ACC112 (cell line): ENCODE data around the gene ANKK1.

Source experiments
- H2AFZ ChIP-seq: fragments of 200-600 bp; sonication (generic); one replicate; pipeline ENCODE4 v1.6.0; 2017; ENCODE audit warnings: antibody characterized with exemption, low read length; ENCODE audit not compliant: unreplicated experiment
- H3K27ac ChIP-seq: fragments of 200-600 bp; sonication (generic); 2 replicates; pipeline ENCODE4 v1.5.1; 2014; ENCODE audit warnings: low read depth, mild to moderate bottlenecking, antibody characterized with exemption, low read length, moderate library complexity
- H3K27me3 ChIP-seq: fragments of 200-600 bp; sonication (generic); 2 replicates; pipeline ENCODE4 v1.6.1; 2014; ENCODE audit warnings: mild to moderate bottlenecking, antibody characterized with exemption, low read length, moderate library complexity, mixed read lengths; ENCODE audit not compliant: insufficient read depth
- H3K36me3 ChIP-seq: fragments of 200-600 bp; sonication (generic); 2 replicates; pipeline ENCODE4 v1.6.1; 2016; ENCODE audit warnings: mild to moderate bottlenecking, antibody characterized with exemption, low read length, moderate library complexity, mixed read lengths; ENCODE audit not compliant: insufficient read depth
- H3K4me1 ChIP-seq: fragments of 200-600 bp; sonication (generic); one replicate; pipeline ENCODE4 v1.6.1; 2016; ENCODE audit warnings: low read length, mixed read lengths; ENCODE audit not compliant: insufficient read depth, unreplicated experiment, control insufficient read depth
- H3K4me3 ChIP-seq: fragments of 200-600 bp; sonication (generic); 2 replicates; pipeline ENCODE4 v1.5.1; 2014; ENCODE audit warnings: mild to moderate bottlenecking, low read depth, low read length
- H3K79me2 ChIP-seq: fragments of 200-600 bp; sonication (generic); one replicate; pipeline ENCODE4 v1.6.0; 2016; ENCODE audit warnings: low read length; ENCODE audit not compliant: control insufficient read depth, unreplicated experiment, insufficient read depth

The ANKK1 gene

DNA sequence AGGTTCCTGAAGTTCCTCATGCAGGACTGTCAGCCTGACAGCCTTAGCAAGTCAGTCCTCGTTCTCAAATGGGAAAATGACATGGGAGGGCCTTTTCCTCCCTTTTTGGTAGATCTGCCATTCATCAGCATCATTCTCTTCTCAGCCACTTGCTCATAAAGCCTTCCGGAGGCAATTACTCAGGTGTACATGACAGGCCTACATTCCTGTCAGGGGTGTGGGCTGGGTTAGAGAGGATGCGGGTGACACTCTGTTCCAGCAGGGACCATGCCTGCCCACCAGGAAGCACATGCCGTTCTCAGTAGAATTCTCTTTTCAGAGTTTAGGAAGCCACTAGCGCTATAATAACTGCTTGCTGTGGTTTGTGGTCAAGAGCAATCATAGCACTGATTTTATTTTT lies 24.2 kb upstream of the ANKK1 start:
- Histone ChIP-seq H3K36me3 (no peaks in the 10 kb centered on the region), H3K27ac (no peak overlapping the region), H2AFZ (no peak overlapping the region), H3K79me2 (no peaks in the 10 kb centered on the region), H3K27me3 (no peaks in the 10 kb centered on the region), H3K4me3 (no peak overlapping the region), H3K4me1 (no peaks in the 10 kb centered on the region)

DNA sequence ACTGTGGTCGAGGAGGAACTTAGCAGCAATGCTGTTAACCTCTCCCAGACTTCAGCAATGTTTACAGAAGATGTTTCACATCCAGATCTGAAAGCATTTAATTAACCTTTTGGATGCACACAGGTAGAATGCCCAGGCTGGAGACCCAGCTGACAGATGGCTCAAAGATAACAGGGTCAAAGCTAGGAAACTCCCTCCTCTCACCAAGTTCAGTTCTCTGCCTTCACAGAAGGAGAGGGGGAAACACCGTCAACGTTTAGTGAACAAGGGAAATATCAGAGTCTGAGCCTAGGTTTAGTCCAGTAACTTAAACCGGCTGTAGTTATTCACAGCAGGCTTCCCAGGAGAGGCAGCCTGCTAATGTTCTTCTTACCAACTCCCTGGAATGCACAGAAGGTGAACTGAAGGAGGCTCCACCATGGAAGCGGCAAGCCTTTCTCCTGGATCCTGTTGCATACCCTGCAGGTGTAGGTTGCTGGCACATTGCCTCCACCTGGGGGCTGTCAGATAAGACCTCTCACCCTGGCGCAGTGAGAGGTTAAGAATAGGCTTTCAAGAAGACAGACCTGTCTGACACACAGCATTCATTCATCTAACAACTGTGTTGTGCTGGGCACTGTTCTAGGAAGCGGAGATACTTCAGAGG lies 23.5 kb upstream of the ANKK1 start:
- no peaks in the 10 kb centered on the region for H3K27me3 ChIP-seq
- H3K36me3 ChIP-seq = no peaks in the 10 kb centered on the region
- no peaks in the 10 kb centered on the region for H3K4me1 ChIP-seq
- no peak overlapping the region for H2AFZ ChIP-seq
- H3K4me3 ChIP-seq = no peak overlapping the region
- H3K79me2 ChIP-seq = no peaks in the 10 kb centered on the region
- H3K27ac ChIP-seq = no peak overlapping the region

DNA sequence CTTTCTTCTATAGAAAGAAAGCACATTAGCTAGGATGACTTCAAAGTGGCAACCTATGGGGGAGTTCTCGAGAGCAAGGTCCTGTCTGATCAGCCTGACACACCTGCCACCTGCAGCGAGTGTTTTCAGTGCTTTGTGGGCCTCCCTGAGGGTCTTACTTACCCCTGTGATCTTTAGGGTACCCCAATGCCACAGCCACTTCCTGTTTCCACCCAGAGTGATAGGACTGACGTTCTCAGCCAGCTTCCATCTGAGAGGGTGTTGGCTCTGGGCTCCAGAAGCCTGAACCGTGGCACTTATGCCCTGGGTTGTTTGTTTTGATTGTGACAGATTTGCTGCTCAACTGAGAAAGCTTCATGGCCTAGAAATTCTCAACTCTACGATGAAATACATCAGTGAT lies 21.7 kb upstream of the ANKK1 start:
- H3K4me1 ChIP-seq = no peaks in the 10 kb centered on the region
- H3K79me2 ChIP-seq = no peaks in the 10 kb centered on the region
- no peaks in the 10 kb centered on the region for H3K36me3 ChIP-seq
- H2AFZ ChIP-seq = no peak overlapping the region
- no peak overlapping the region for H3K27ac ChIP-seq
- H3K27me3 ChIP-seq = no peaks in the 10 kb centered on the region
- H3K4me3 ChIP-seq = no peak overlapping the region

DNA sequence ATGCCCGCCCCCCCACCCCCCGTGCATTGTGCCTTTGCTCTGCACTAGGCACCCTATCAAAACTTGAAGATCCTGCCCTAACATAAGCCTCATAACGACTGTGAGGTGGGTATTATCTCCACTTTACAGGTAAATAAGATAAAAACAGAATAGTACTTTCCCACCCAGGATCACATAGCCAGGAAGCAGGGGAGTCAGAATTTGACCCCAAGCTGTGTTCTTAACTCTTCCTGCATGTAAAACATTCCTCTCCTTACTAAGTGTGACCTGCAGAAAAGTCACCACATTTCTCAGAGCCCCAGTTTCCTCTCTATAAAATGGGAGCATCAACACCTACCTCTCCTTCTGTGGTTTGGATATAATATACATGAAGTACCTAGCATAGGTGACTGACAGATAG lies 18.2 kb upstream of the ANKK1 start:
- no peak overlapping the region for H2AFZ ChIP-seq
- H3K36me3 ChIP-seq = no peaks in the 10 kb centered on the region
- no peak overlapping the region for H3K4me3 ChIP-seq
- no peak overlapping the region for H3K27ac ChIP-seq
- H3K27me3 ChIP-seq = no peaks in the 10 kb centered on the region
- no peaks in the 10 kb centered on the region for H3K79me2 ChIP-seq
- H3K4me1 ChIP-seq = no peaks in the 10 kb centered on the region

DNA sequence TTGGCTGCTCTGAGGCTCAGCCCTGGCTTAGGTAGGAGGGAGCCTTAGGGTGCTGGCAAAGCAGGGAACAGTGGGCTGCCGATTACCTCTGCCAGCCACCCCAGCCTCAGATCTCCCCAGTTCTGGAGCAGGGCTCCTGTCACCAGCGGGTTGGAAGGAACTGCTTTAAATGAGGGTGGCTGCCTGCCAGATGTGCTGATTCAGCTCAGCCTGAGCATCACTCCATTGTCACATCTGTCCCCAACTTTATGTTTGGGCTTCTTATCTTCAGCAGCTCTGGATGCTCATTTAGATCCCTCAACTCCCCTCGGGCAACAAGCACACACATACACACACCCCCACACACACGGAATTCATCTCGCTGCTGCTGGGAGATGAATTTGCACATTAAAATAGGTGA lies 16.9 kb upstream of the ANKK1 start:
- H3K4me3 ChIP-seq = no peak overlapping the region
- H3K36me3 ChIP-seq = no peaks in the 10 kb centered on the region
- no peaks in the 10 kb centered on the region for H3K27me3 ChIP-seq
- H2AFZ ChIP-seq = no peak overlapping the region
- H3K79me2 ChIP-seq = no peaks in the 10 kb centered on the region
- H3K27ac ChIP-seq = no peak overlapping the region
- no peaks in the 10 kb centered on the region for H3K4me1 ChIP-seq

DNA sequence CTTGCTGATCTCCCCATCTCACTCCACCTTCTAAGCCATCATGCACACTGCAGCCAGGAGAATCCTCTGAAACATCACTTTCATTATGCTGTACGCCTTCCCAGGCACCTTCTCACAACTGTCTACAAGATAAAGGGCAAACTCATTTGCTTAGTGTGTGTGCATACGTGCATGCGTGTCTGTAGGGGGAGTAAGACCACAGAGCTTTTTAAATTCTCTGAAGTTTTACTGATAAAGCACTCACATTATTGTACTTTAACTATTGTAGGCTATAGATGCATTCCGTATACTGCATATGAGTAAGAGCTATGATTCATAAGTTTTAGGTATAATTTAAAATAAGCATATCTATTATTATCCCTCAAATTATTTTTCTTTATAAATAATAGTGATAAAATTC lies 15.3 kb upstream of the ANKK1 start:
- Histone ChIP-seq H3K36me3 (no peaks in the 10 kb centered on the region), H2AFZ (no peak overlapping the region), H3K4me1 (no peaks in the 10 kb centered on the region), H3K27ac (no peak overlapping the region), H3K4me3 (no peak overlapping the region), H3K27me3 (peaks cover 9% of the 10 kb centered on the region; the same call in 1 of the 2 replicates), H3K79me2 (no peaks in the 10 kb centered on the region)

DNA sequence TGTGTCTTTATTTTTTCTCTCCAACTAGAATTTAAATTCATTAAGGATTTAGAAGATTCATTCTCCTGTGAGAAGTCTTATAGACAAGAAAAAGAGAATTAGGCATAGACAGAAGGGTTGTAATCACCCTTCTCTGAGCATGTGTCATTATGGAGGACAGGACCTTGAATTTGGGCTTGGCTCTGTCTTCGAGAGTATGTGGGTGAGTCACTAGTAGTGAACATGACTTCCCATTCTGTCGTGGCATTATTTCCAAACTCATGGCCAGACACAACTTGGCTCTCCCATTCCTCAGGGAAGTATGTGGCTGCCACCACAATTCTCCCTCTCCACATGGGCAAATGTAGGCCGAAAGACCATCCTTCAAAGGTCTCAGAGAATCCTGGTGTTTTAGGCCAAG lies 14.3 kb upstream of the ANKK1 start:
- Histone ChIP-seq H3K27ac (no peak overlapping the region), H3K4me1 (no peaks in the 10 kb centered on the region), H3K27me3 (peaks cover 19% of the 10 kb centered on the region), H3K36me3 (no peaks in the 10 kb centered on the region), H2AFZ (no peak overlapping the region), H3K79me2 (no peaks in the 10 kb centered on the region), H3K4me3 (no peak overlapping the region)

DNA sequence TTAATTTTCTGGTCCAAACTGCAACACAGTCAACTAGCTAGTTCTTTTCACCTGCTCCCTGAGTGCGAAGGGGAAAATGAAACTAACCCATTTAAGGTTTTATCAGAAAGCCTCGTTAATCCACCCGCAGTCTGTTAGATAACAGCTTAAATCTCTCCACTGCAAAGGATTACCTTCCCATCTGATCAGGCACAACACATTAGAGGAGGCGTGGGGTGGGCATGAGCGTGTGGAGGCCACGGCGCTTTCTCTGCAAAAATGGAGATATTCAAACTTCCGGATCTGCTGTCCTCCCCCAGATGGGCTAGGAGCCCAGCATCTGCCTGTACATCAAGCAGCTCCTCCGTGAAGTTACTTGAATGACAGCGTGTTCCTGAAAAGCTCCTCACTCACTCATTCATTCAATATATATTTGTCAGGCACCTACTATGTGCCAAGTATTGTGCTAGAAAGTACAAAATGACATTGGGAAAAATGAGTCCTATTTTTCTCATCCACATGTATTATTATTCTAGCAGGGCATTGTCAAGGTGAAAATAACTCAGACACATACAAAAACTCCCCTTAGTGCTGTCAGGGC lies 13.5 kb upstream of the ANKK1 start:
- no peak overlapping the region for H3K27ac ChIP-seq
- no peak overlapping the region for H3K4me3 ChIP-seq
- H3K36me3 ChIP-seq = no peaks in the 10 kb centered on the region
- peaks cover 19% of the 10 kb centered on the region for H3K27me3 ChIP-seq
- H3K79me2 ChIP-seq = no peaks in the 10 kb centered on the region
- no peaks in the 10 kb centered on the region for H3K4me1 ChIP-seq
- no peak overlapping the region for H2AFZ ChIP-seq

DNA sequence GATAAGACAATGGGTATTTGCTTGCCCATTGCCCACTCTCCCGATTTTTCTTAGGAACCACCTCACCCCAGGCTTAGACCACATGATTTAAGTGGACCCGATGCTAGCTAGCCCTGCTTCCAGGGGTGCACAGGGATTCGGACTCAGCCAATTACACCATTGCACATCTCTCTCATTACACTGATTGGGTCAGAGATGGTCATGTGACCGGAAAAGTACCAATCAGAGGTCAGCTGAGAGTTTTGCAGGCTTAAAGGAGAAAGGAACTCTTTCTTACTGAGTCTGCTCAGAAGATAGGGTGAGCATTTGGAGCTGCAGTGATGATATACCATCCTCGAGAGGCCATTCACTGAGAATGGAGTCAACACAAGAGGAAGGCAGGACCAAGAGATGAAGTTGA lies 12.2 kb upstream of the ANKK1 start:
- Histone ChIP-seq H3K27me3 (peaks cover 19% of the 10 kb centered on the region), H3K36me3 (no peaks in the 10 kb centered on the region), H3K27ac (no peak overlapping the region), H3K4me3 (no peak overlapping the region), H3K79me2 (no peaks in the 10 kb centered on the region), H3K4me1 (no peaks in the 10 kb centered on the region), H2AFZ (no peak overlapping the region)

DNA sequence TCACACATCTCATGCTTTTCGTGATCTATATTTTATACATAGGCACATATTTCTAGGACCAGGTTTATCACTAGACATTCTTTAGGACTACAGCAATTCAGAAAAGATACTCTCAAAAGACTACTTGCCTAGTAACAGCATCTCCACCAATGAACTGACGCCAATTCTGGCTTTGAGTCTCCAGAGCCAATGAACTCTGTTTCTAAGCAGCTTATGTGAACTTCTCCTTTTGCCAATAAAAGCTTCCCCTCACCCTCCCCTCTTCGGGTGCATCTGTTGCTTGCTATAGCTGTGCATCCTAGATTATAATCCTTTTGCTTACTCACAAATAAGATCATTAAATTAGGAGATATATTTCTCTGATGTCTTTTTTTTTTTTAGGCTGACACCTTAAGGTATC lies 11.4 kb upstream of the ANKK1 start:
- H3K27me3 ChIP-seq = peaks cover 19% of the 10 kb centered on the region
- no peak overlapping the region for H2AFZ ChIP-seq
- no peaks in the 10 kb centered on the region for H3K36me3 ChIP-seq
- H3K4me1 ChIP-seq = no peaks in the 10 kb centered on the region
- no peak overlapping the region for H3K27ac ChIP-seq
- H3K4me3 ChIP-seq = no peak overlapping the region
- no peaks in the 10 kb centered on the region for H3K79me2 ChIP-seq

DNA sequence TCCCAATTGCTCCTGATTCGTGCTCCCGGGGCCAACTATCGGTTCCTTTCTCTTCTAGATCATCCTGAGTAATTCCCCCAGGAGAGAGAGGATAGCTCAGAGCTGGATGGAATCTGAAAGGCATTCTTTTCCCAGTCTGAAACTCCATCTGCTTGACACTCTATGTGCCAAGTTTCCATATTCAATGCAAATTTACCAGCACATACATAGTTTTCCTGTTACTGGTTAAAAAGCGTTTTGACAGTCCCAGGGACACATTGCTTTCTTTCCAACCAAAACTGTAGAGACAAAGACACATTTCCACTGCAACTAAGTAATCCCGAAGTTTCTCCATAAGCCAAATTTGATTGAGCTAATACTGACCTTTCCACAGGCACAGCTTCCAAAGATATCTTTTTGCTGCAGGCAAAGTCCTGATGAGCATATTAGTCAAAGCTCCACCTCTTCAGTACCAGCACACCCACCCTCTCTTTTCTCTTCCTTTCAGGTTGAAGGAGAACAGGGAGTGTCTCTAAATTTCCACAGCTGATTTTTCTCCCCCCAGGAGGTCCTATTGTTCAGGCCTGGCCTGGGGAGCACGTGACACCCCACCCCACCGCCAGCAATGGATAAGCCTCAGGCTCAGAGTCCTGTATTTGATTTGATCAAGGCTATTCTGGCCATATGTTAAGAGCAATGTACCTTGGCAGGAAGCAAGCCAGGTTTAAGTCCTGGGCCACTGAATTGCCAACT lies 9.7 kb upstream of the ANKK1 start:
- Histone ChIP-seq H3K79me2 (no peaks in the 10 kb centered on the region), H3K36me3 (no peaks in the 10 kb centered on the region), H3K27ac (no peak overlapping the region)

More for the DNA sequence above, 9.7 kb upstream of the ANKK1 start:
- no peaks in the 10 kb centered on the region for H3K4me1 ChIP-seq
- no peak overlapping the region for H3K4me3 ChIP-seq
- H2AFZ ChIP-seq = no peak overlapping the region
- H3K27me3 ChIP-seq = peaks cover 19% of the 10 kb centered on the region
